ENCODE results near the gene SNCAIP.

Gene SNCAIP

GRCh38 chr5:122354293-122354692 is 42.3 kb downstream of the SNCAIP start:
- H3K4me3 ChIP-seq (replicated peaks; ENCODE audit: insufficient read depth, low read length): no peak overlapping the region
- H3K27me3 ChIP-seq (ENCODE audit: insufficient read depth, poor library complexity, severe bottlenecking): no peaks in the 10 kb centered on the region
- H3K27ac ChIP-seq (replicated peaks): no peak overlapping the region
- TF ChIP-seq CTCF (IDR thresholded peaks at IDR 0.05; ENCODE audit: insufficient read depth, low read length) (no peak), SPI1 (IDR thresholded peaks at IDR 0.05; ENCODE audit: borderline replicate concordance, low read depth) (no peak), GABPA (IDR thresholded peaks at IDR 0.05; ENCODE audit: low read depth) (no peak), REST (IDR thresholded peaks at IDR 0.05; ENCODE audit: insufficient replicate concordance, low read depth) (no peak), POLR2AphosphoS5 (IDR thresholded peaks at IDR 0.05; ENCODE audit: low read depth) (no peak)
- DNase-seq (ENCODE audit: low read depth in 1 of 2, low spot score in 1 of 2): no peak

GRCh38 chr5:122355324-122355723 is 43.3 kb downstream of the SNCAIP start:
- DNase-seq (ENCODE audit: low read depth in 1 of 2, low spot score in 1 of 2): no peak
- H3K4me3 ChIP-seq (replicated peaks; ENCODE audit: insufficient read depth, low read length): no peak overlapping the region

GRCh38 chr5:122356855-122357254 is 44.8 kb downstream of the SNCAIP start:
- Histone ChIP-seq H3K27ac (replicated peaks) (no peak overlapping the region), H3K27me3 (ENCODE audit: insufficient read depth, poor library complexity, severe bottlenecking) (no peaks in the 10 kb centered on the region), H3K4me3 (replicated peaks; ENCODE audit: insufficient read depth, low read length) (no peak overlapping the region)
- TF ChIP-seq SPI1 (IDR thresholded peaks at IDR 0.05; ENCODE audit: borderline replicate concordance, low read depth) (no peak), CTCF (IDR thresholded peaks at IDR 0.05; ENCODE audit: insufficient read depth, low read length) (no peak), REST (IDR thresholded peaks at IDR 0.05; ENCODE audit: insufficient replicate concordance, low read depth) (no peak), GABPA (IDR thresholded peaks at IDR 0.05; ENCODE audit: low read depth) (no peak), POLR2AphosphoS5 (IDR thresholded peaks at IDR 0.05; ENCODE audit: low read depth) (no peak)
- DNase-seq (ENCODE audit: low read depth in 1 of 2, low spot score in 1 of 2): no peak

More at GRCh38 chr5:122355324-122355723, 43.3 kb downstream of the SNCAIP start:
- H3K27me3 ChIP-seq (ENCODE audit: insufficient read depth, poor library complexity, severe bottlenecking): no peaks in the 10 kb centered on the region
- no peak overlapping the region for H3K27ac ChIP-seq (replicated peaks)
- TF ChIP-seq REST (IDR thresholded peaks at IDR 0.05; ENCODE audit: insufficient replicate concordance, low read depth): no peak
- TF ChIP-seq GABPA (IDR thresholded peaks at IDR 0.05; ENCODE audit: low read depth): no peak
- no peak for TF ChIP-seq SPI1 (IDR thresholded peaks at IDR 0.05; ENCODE audit: borderline replicate concordance, low read depth)
- no peak for TF ChIP-seq CTCF (IDR thresholded peaks at IDR 0.05; ENCODE audit: insufficient read depth, low read length)
- no peak for TF ChIP-seq POLR2AphosphoS5 (IDR thresholded peaks at IDR 0.05; ENCODE audit: low read depth)
